Measurements from ENCODE around the gene LRRC4C. TPM values are rescaled to one million over a fixed set of nuclear protein-coding genes. Genes with fewer than 3 reads are reported as not detected.

The LRRC4C gene
- total RNA-seq, 1 donor from 2014 or later, result not detected

GRCh38 chr11:40130427-40130826 lies 1329.0 kb downstream of the LRRC4C start:
- DNase-seq (ENCODE audit: low read depth, low spot score), result no peak

GRCh38 chr11:40129266-40129665 lies 1330.2 kb downstream of the LRRC4C start:
- DNase-seq (ENCODE audit: low read depth, low spot score), result no peak

GRCh38 chr11:40125054-40125453 lies 1334.4 kb downstream of the LRRC4C start:
- DNase-seq (ENCODE audit: low read depth, low spot score), result no peak

- DNase-seq (ENCODE audit: low read depth, low spot score), result no peak
Measured at GRCh38 chr11:40119661-40120060, 1339.8 kb downstream of the LRRC4C start.

GRCh38 chr11:40118780-40119179 lies 1340.7 kb downstream of the LRRC4C start:
- DNase-seq (ENCODE audit: low read depth, low spot score), result no peak

- DNase-seq (ENCODE audit: low read depth, low spot score), result no peak
Measured at GRCh38 chr11:40118026-40118425, 1341.4 kb downstream of the LRRC4C start.

- DNase-seq (ENCODE audit: low read depth, low spot score), result no peak
Measured at GRCh38 chr11:40104941-40105550, 1354.4 kb downstream of the LRRC4C start.

- no peak for DNase-seq (ENCODE audit: low read depth, low spot score)
Measured at GRCh38 chr11:40100781-40101180, 1358.7 kb downstream of the LRRC4C start.

- DNase-seq (ENCODE audit: low read depth, low spot score), result no peak
Measured at GRCh38 chr11:40100162-40100553, 1359.3 kb downstream of the LRRC4C start.

GRCh38 chr11:40099426-40100161 lies 1359.9 kb downstream of the LRRC4C start:
- no peak for DNase-seq (ENCODE audit: low read depth, low spot score)

- no peak for DNase-seq (ENCODE audit: low read depth, low spot score)
Measured at GRCh38 chr11:40095446-40095845, 1364.0 kb downstream of the LRRC4C start.

- DNase-seq (ENCODE audit: low read depth, low spot score), result no peak
Measured at GRCh38 chr11:40094954-40095353, 1364.5 kb downstream of the LRRC4C start.

GRCh38 chr11:40080434-40080833 lies 1379.0 kb downstream of the LRRC4C start:
- no peak for DNase-seq (ENCODE audit: low read depth, low spot score)

Measured in pulmonary artery endothelial cell (primary cell).